ENCODE results near the gene P3H1. TPM values are rescaled to one million over a fixed set of nuclear protein-coding genes. Genes with fewer than 3 reads are reported as not detected.
"Not testable (repeated sequence)": the region's sequence is repeated elsewhere in the genome, so short reads cannot be mapped to it uniquely, and the experiment has no call there.

P3H1 gene
- total and polyA plus RNA-seq, 2 of the 13 experiments (the other 11 are each of a cell fraction or from before 2014, with no cell fraction given): 64.6 to 120 TPM

- ChIA-PET CTCF (ENCODE audit: low intra/inter-chr PET ratio, low total read pairs) (no interaction called here), POLR2A (no interaction called here)
- WGBS (ENCODE audit: low lambda C conversion rate): 52% methylated on average over 6 of the region's 6 CpGs
Observed at GRCh38 chr1:42723511-42723910, 43.3 kb downstream of the P3H1 start.

GRCh38 chr1:42722403-42722802, 44.4 kb downstream of the P3H1 start:
- H3K9me3 ChIP-seq (ENCODE audit: low read length); H3K79me2 ChIP-seq (ENCODE audit: insufficient read depth, low read length); FAIRE-seq; H2AFZ ChIP-seq (ENCODE audit: low read length); in situ Hi-C loops (cut with HindIII; ENCODE audit: extremely low pct_ligation_motif_present, low pct_unique_long_range_greater_than_20kb); H3K27me3 ChIP-seq (ENCODE audit: control insufficient read depth in 1 of 2, insufficient read depth in 2 of 2, low read length in 2 of 2); DNase-seq (ENCODE audit: low spot score); H3K4me3 ChIP-seq (replicated peaks in 1 of 3; ENCODE audit: insufficient read depth in 1 of 3, low read depth in 2 of 3, low read length in 3 of 3); H3K9ac ChIP-seq (ENCODE audit: insufficient read depth, low read depth, low read length); ATAC-seq; H4K20me1 ChIP-seq (ENCODE audit: insufficient read depth, low read length); CTCF ChIA-PET (ENCODE audit: low intra/inter-chr PET ratio, low total read pairs); intact Hi-C loops (cut with micrococcal nuclease; ENCODE audit: unreplicated experiment); POLR2A ChIA-PET; H3K4me2 ChIP-seq (ENCODE audit: low read depth, low read length); BruUV-seq (replicated peaks); H3K27ac ChIP-seq (ENCODE audit: extremely low read length, insufficient read depth, low read length); H3K36me3 ChIP-seq (replicated peaks in 1 of 2; ENCODE audit: control insufficient read depth in 1 of 2, insufficient read depth in 2 of 2, low read length in 2 of 2): not testable (repeated sequence)
- H3K4me1 ChIP-seq (ENCODE audit: insufficient read depth, low read length): peaks cover 16% of the 10 kb centered on the region
- 96% methylated on average over 2 of the region's 2 CpGs for WGBS (ENCODE audit: low lambda C conversion rate)

More at GRCh38 chr1:42723511-42723910, 43.3 kb downstream of the P3H1 start:
- no peak for TF ChIP-seq MYNN (CRISPR knock-in tag; IDR thresholded peaks at IDR 0.05; ENCODE audit: low read depth)
- TF ChIP-seq NFIC (IDR thresholded peaks at IDR 0.05; ENCODE audit: low read length): no peak
- no peak for TF ChIP-seq BHLHE40 (IDR thresholded peaks at IDR 0.05; ENCODE audit: low read length)
- Histone ChIP-seq H3K4me2 (ENCODE audit: low read depth, low read length) (no peak overlapping the region), H4K20me1 (ENCODE audit: insufficient read depth, low read length) (no peaks in the 10 kb centered on the region), H3K79me2 (ENCODE audit: insufficient read depth, low read length) (no peaks in the 10 kb centered on the region), H3K27ac (ENCODE audit: extremely low read length, insufficient read depth, low read length) (no peak overlapping the region), H3K9ac (ENCODE audit: insufficient read depth, low read depth, low read length) (no peak overlapping the region), H3K36me3 (replicated peaks in 1 of 2; ENCODE audit: control insufficient read depth in 1 of 2, insufficient read depth in 2 of 2, low read length in 2 of 2) (0 out of 5 replicates have a peak, but pooled peaks cover 0 to 4% of the 10 kb centered on the region in 2 experiments), H3K4me1 (ENCODE audit: insufficient read depth, low read length) (peaks cover 16% of the 10 kb centered on the region), H3K27me3 (ENCODE audit: control insufficient read depth in 1 of 2, insufficient read depth in 2 of 2, low read length in 2 of 2) (no peaks in the 10 kb centered on the region), H3K9me3 (ENCODE audit: low read length) (no peaks in the 10 kb centered on the region), H3K4me3 (replicated peaks in 1 of 3; ENCODE audit: insufficient read depth in 1 of 3, low read depth in 2 of 3, low read length in 3 of 3) (no peak overlapping the region), H2AFZ (ENCODE audit: low read length) (no peak overlapping the region)
- DNase-seq (ENCODE audit: low spot score): no peak
- in situ Hi-C loops (cut with HindIII; ENCODE audit: extremely low pct_ligation_motif_present, low pct_unique_long_range_greater_than_20kb) (no loop called here), intact Hi-C loops (cut with micrococcal nuclease; ENCODE audit: unreplicated experiment) (no loop called here)
- no peak for FAIRE-seq
- no peak for ATAC-seq
- BruUV-seq (replicated peaks): no TSS peak

All from HepG2 (cell line).